Endothelial cell of umbilical vein (primary cell): ENCODE results near the gene IL6.
"Not testable (repeated sequence)": the region's sequence is repeated elsewhere in the genome, so short reads cannot be mapped to it uniquely, and the experiment has no call there.

Source experiments
- CTCF ChIP-seq, 2 donors: IDR thresholded peaks; 1 replicate in 1 of 2; 2 replicates in 1 of 2; pipeline ENCODE4 v1.5.1; 2011; ENCODE audit warnings: low read length in 2 of 2, mild to moderate bottlenecking in 2 of 2, moderate library complexity in 2 of 2, control low read depth in 1 of 2, inconsistent platforms in 1 of 2, low read depth in 1 of 2; ENCODE audit not compliant: insufficient read depth in 1 of 2; ENCODE audit errors: extremely low read depth in 1 of 2
- EZH2 ChIP-seq: IDR thresholded peaks from 2 replicates; pipeline ENCODE4 v1.6.1; 2012; ENCODE audit warnings: borderline replicate concordance, low read depth, mild to moderate bottlenecking, moderate library complexity, low read length, inconsistent platforms; ENCODE audit not compliant: severe bottlenecking
- FOS ChIP-seq: IDR thresholded peaks from 2 replicates; pipeline ENCODE4 v1.6.1; 2011; ENCODE audit warnings: mild to moderate bottlenecking, low read length, moderate library complexity, borderline replicate concordance; ENCODE audit not compliant: insufficient read depth
- GATA2 ChIP-seq: IDR thresholded peaks from 2 replicates; pipeline ENCODE4 v1.7.0; 2011; ENCODE audit warnings: low read depth, mild to moderate bottlenecking, moderate library complexity, mixed read lengths, low read length; ENCODE audit not compliant: insufficient read length, insufficient read depth
- JUN ChIP-seq: IDR thresholded peaks from 2 replicates; pipeline ENCODE4 v1.6.1; 2011; ENCODE audit warnings: borderline replicate concordance, low read depth; ENCODE audit not compliant: insufficient read length, insufficient read depth
- MAX ChIP-seq: IDR thresholded peaks from 2 replicates; pipeline ENCODE4 v1.6.1; 2011; ENCODE audit not compliant: insufficient read depth, insufficient read length
- MYC ChIP-seq: IDR thresholded peaks from one replicate; pipeline ENCODE4 v1.6.1; 2011; ENCODE audit warnings: mild to moderate bottlenecking, low read depth, low read length
- POLR2A ChIP-seq: IDR thresholded peaks from 2 replicates; pipeline ENCODE4 v1.6.1; 2012; ENCODE audit warnings: low read depth, mild to moderate bottlenecking, control low read depth, low read length
- POLR2AphosphoS5 ChIP-seq: IDR thresholded peaks from 2 replicates; pipeline ENCODE4 v1.6.1; 2012; ENCODE audit warnings: low read depth, mild to moderate bottlenecking, control low read depth, low read length, moderate library complexity; ENCODE audit not compliant: insufficient read depth

GRCh38 chr7:22704722-22705121 is 22.3 kb upstream of the IL6 start:
- TF ChIP-seq POLR2AphosphoS5; CTCF (IDR thresholded peaks at IDR 0.05; ENCODE audit: extremely low read depth in 1 of 2, insufficient read depth in 1 of 2, low read depth in 1 of 2, low read length in 2 of 2); EZH2; POLR2A; MAX; MYC; GATA2; JUN; FOS: not testable (repeated sequence)
